Activated CD4-positive, CD25-positive, alpha-beta regulatory T cell treated with anti-CD3 and anti-CD28 coated beads, Interleukin-2, amount 50 U/mL, for 72 hours (primary cell): ENCODE measurements around the gene ENPP5.

ENCODE experiments used
- DNase-seq: peaks from one replicate; pipeline ENCODE4 v3.0.0; 2021

ENPP5 gene

GRCh38 chr6:46170357-46171289 lies at the start of gene ENPP5:
ENPP5 (minus strand) TSS chr6:46170980; CDS start chr6:46168262, 2,718 bp downstream.
- DNase-seq = peak; percentile 37

- no peak for DNase-seq
Observed at GRCh38 chr6:46219661-46220060, 48.9 kb upstream of the ENPP5 start.

GRCh38 chr6:46218457-46218856 lies 47.7 kb upstream of the ENPP5 start:
- DNase-seq = no peak

GRCh38 chr6:46217671-46218131 lies 46.9 kb upstream of the ENPP5 start:
- no peak for DNase-seq

- no peak for DNase-seq
Observed at GRCh38 chr6:46216879-46217278, 46.1 kb upstream of the ENPP5 start.

GRCh38 chr6:46215777-46216176 lies 45.0 kb upstream of the ENPP5 start:
- no peak for DNase-seq

- no peak for DNase-seq
Observed at GRCh38 chr6:46215213-46215612, 44.4 kb upstream of the ENPP5 start.

- no peak for DNase-seq
Observed at GRCh38 chr6:46211917-46212316, 41.1 kb upstream of the ENPP5 start.

- DNase-seq = no peak
Observed at GRCh38 chr6:46210294-46210693, 39.5 kb upstream of the ENPP5 start.

GRCh38 chr6:46208303-46208702 lies 37.5 kb upstream of the ENPP5 start:
- DNase-seq = no peak

- no peak for DNase-seq
Observed at GRCh38 chr6:46207174-46207573, 36.4 kb upstream of the ENPP5 start.

- DNase-seq = no peak
Observed at GRCh38 chr6:46204880-46205650, 34.3 kb upstream of the ENPP5 start.

- DNase-seq = no peak
Observed at GRCh38 chr6:46203391-46204177, 32.8 kb upstream of the ENPP5 start.

GRCh38 chr6:46201702-46202101 lies 30.9 kb upstream of the ENPP5 start:
- no peak for DNase-seq

- no peak for DNase-seq
Observed at GRCh38 chr6:46199387-46199786, 28.6 kb upstream of the ENPP5 start.

- DNase-seq = no peak
Observed at GRCh38 chr6:46191961-46192360, 21.2 kb upstream of the ENPP5 start.

- DNase-seq = no peak
Observed at GRCh38 chr6:46190889-46191288, 20.1 kb upstream of the ENPP5 start.

- DNase-seq = no peak
Observed at GRCh38 chr6:46189726-46190125, 18.9 kb upstream of the ENPP5 start.

GRCh38 chr6:46186583-46186982 lies 15.8 kb upstream of the ENPP5 start:
- DNase-seq = no peak

GRCh38 chr6:46184114-46184513 lies 13.3 kb upstream of the ENPP5 start:
- DNase-seq = no peak

GRCh38 chr6:46175976-46176375 lies 5.2 kb upstream of the ENPP5 start:
- DNase-seq = no peak

- no peak for DNase-seq
Observed at GRCh38 chr6:46175446-46175845, 4.7 kb upstream of the ENPP5 start.

- no peak for DNase-seq
Observed at GRCh38 chr6:46174904-46175303, 4.1 kb upstream of the ENPP5 start.
